GM11168 (cell line): ENCODE results near the gene PIEZO2.

Source experiments
- in situ Hi-C: fragments of 300-500 bp; cut with MboI; formaldehyde crosslinking; loops from one replicate; pipeline ENCODE4 v1.12.0; 2022; ENCODE audit warnings: low sequenced_read_pairs; ENCODE audit not compliant: unreplicated experiment

PIEZO2 gene

GRCh38 chr18:11004951-11005350, 144.4 kb downstream of the PIEZO2 start:
- in situ Hi-C loops, result no loop called here

- in situ Hi-C loops, result no loop called here
Observed at GRCh38 chr18:11004294-11004693, 145.1 kb downstream of the PIEZO2 start.

GRCh38 chr18:11002796-11003195, 146.6 kb downstream of the PIEZO2 start:
- in situ Hi-C loops, result no loop called here

GRCh38 chr18:11002277-11002676, 147.1 kb downstream of the PIEZO2 start:
- in situ Hi-C loops, result no loop called here

- in situ Hi-C loops, result no loop called here
Observed at GRCh38 chr18:11000071-11000470, 149.3 kb downstream of the PIEZO2 start.

- in situ Hi-C loops, result no loop called here
Observed at GRCh38 chr18:10997885-10998284, 151.5 kb downstream of the PIEZO2 start.

- in situ Hi-C loops, result no loop called here
Observed at GRCh38 chr18:10995550-10995949, 153.8 kb downstream of the PIEZO2 start.

- in situ Hi-C loops, result no loop called here
Observed at GRCh38 chr18:10989486-10989885, 159.9 kb downstream of the PIEZO2 start.

GRCh38 chr18:10985689-10986088, 163.7 kb downstream of the PIEZO2 start:
- in situ Hi-C loops, result no loop called here

GRCh38 chr18:10979411-10979810, 170.0 kb downstream of the PIEZO2 start:
- in situ Hi-C loops, result no loop called here

- in situ Hi-C loops, result no loop called here
Observed at GRCh38 chr18:10977042-10977441, 172.3 kb downstream of the PIEZO2 start.

- in situ Hi-C loops, result no loop called here
Observed at GRCh38 chr18:10973567-10974203, 175.7 kb downstream of the PIEZO2 start.

GRCh38 chr18:10971717-10972116, 177.7 kb downstream of the PIEZO2 start:
- in situ Hi-C loops, result no loop called here

GRCh38 chr18:10965119-10965518, 184.2 kb downstream of the PIEZO2 start:
- in situ Hi-C loops, result no loop called here

GRCh38 chr18:10953672-10954071, 195.7 kb downstream of the PIEZO2 start:
- in situ Hi-C loops, result loop anchor here (10.0 kb wide), 1 partner anchor 89 kb away; no protein-coding TSS in a partner anchor

- in situ Hi-C loops, result loop anchor here (10.0 kb wide), 1 partner anchor 87 kb away; no protein-coding TSS in a partner anchor
Observed at GRCh38 chr18:10951631-10952544, 197.5 kb downstream of the PIEZO2 start.

- in situ Hi-C loops, result loop anchor here (10.0 kb wide), 1 partner anchor 86 kb away; no protein-coding TSS in a partner anchor
Observed at GRCh38 chr18:10950876-10951630, 198.3 kb downstream of the PIEZO2 start.

- in situ Hi-C loops, result loop anchor here (10.0 kb wide), 1 partner anchor 85 kb away; no protein-coding TSS in a partner anchor
Observed at GRCh38 chr18:10950080-10950875, 199.1 kb downstream of the PIEZO2 start.

GRCh38 chr18:10949655-10950054, 199.7 kb downstream of the PIEZO2 start:
- in situ Hi-C loops, result loop anchor here (10.0 kb wide), 1 partner anchor 85 kb away; no protein-coding TSS in a partner anchor

- in situ Hi-C loops, result no loop called here
Observed at GRCh38 chr18:10948421-10948820, 200.9 kb downstream of the PIEZO2 start.
